ENCODE data around the gene HLA-DPA1. TPM values are rescaled to one million over a fixed set of nuclear protein-coding genes. Genes with fewer than 3 reads are reported as not detected.

HLA-DPA1 gene
- total and polyA plus RNA-seq, 2 experiments from 2014 or later, result 2.5 to 4.2 TPM

DNA sequence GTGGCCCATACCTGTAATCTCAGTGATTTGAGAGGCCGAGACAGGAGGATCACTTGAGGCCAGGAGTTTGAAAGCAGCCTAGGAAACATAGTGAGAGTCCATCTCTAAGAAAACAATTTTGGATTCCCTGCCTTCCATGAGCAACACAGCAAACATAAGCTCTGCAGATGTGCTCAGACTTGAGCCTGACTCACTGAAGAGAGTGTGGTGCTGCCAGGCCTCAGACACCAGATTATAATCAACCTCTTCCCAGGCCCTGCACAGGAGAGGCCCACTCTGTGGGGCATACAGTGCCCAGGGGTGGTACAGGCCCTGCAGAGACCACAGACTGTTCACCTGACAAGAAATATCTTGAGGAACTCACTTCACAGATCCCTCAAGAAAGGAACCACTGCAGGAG lies 22.2 kb upstream of the HLA-DPA1 start:
- in situ Hi-C loops (cut with MboI), result no loop called here
- no peaks in the 10 kb centered on the region for H4K20me1 ChIP-seq (ENCODE audit: insufficient read depth)
- no peaks in the 10 kb centered on the region for H3K4me1 ChIP-seq (ENCODE audit: insufficient read depth)
- no peaks in the 10 kb centered on the region for H3K9me2 ChIP-seq (ENCODE audit: insufficient read depth)
- H3K79me2 ChIP-seq (ENCODE audit: insufficient read depth), result no peaks in the 10 kb centered on the region
- peaks cover 6% of the 10 kb centered on the region for H3K27me3 ChIP-seq (replicated peaks; ENCODE audit: insufficient read depth)
- H3K36me3 ChIP-seq (ENCODE audit: low read depth), result no peaks in the 10 kb centered on the region
- H3K27ac ChIP-seq, result no peak overlapping the region
- H3K9me3 ChIP-seq (ENCODE audit: low read depth), result no peaks in the 10 kb centered on the region
- TF ChIP-seq EZH2phosphoT487 (IDR thresholded peaks at IDR 0.05; ENCODE audit: insufficient read depth, low read depth) (no peak), EZH2 (IDR thresholded peaks at IDR 0.05; ENCODE audit: insufficient read depth, poor library complexity, severe bottlenecking) (no peak)
- no peak overlapping the region for H3K4me3 ChIP-seq
- no peaks in the 10 kb centered on the region for H3F3A ChIP-seq (ENCODE audit: insufficient read depth)
- no peak overlapping the region for H3K4me2 ChIP-seq (ENCODE audit: unreplicated experiment)
- 31 to 34% methylated on average over 1 of the region's 1 CpG for WGBS, 2 experiments (ENCODE audit: low coverage in 1 of 2, low lambda C conversion rate in 2 of 2, missing lambda C conversion rate in 2 of 2)
- DNase-seq, result peak; percentile 71
- no peak overlapping the region for H3K9ac ChIP-seq
- H2AFZ ChIP-seq, result no peak overlapping the region

- Histone ChIP-seq H3K9ac (no peak overlapping the region), H3F3A (ENCODE audit: insufficient read depth) (no peaks in the 10 kb centered on the region), H3K4me2 (ENCODE audit: unreplicated experiment) (no peak overlapping the region), H3K27me3 (replicated peaks; ENCODE audit: insufficient read depth) (peaks cover 6% of the 10 kb centered on the region), H3K9me2 (ENCODE audit: insufficient read depth) (no peaks in the 10 kb centered on the region), H3K9me3 (ENCODE audit: low read depth) (no peaks in the 10 kb centered on the region), H3K4me3 (no peak overlapping the region), H4K20me1 (ENCODE audit: insufficient read depth) (no peaks in the 10 kb centered on the region), H3K4me1 (ENCODE audit: insufficient read depth) (no peaks in the 10 kb centered on the region), H3K36me3 (ENCODE audit: low read depth) (no peaks in the 10 kb centered on the region), H2AFZ (no peak overlapping the region), H3K27ac (no peak overlapping the region), H3K79me2 (ENCODE audit: insufficient read depth) (no peaks in the 10 kb centered on the region)
- no peak for TF ChIP-seq EZH2 (IDR thresholded peaks at IDR 0.05; ENCODE audit: insufficient read depth, poor library complexity, severe bottlenecking)
- no peak for TF ChIP-seq EZH2phosphoT487 (IDR thresholded peaks at IDR 0.05; ENCODE audit: insufficient read depth, low read depth)
- in situ Hi-C loops (cut with MboI), result no loop called here
- 68 to 77% methylated on average over 3 of the region's 3 CpGs for WGBS, 2 experiments (ENCODE audit: low coverage in 1 of 2, low lambda C conversion rate in 2 of 2, missing lambda C conversion rate in 2 of 2)
- no peak for DNase-seq
These were observed 20.4 kb upstream of the HLA-DPA1 start for GRCh38 chr6:33093855-33094254.

DNA sequence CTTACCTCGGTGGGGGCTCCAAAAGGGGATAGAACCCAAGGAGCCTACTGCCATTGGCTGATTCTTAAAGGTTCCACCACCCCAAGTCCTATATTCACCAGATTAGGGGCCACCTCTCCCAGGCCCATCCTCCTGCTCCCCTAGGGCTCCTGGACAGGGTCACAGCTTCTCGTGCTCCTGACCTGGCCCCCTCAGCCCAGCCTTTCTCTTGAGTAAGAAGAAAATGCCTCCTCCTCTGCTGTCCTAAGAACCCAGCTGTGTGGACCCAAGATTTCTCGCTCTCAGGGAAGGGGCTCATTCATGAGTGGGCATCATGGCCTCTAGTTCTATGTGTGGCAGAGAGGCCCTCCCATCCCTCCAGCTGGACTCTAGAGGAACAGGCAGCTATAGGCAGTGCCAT lies 18.9 kb upstream of the HLA-DPA1 start:
- H3K36me3 ChIP-seq (ENCODE audit: low read depth), result no peaks in the 10 kb centered on the region
- H3K9me3 ChIP-seq (ENCODE audit: low read depth), result no peaks in the 10 kb centered on the region
- no peaks in the 10 kb centered on the region for H4K20me1 ChIP-seq (ENCODE audit: insufficient read depth)
- H3K9me2 ChIP-seq (ENCODE audit: insufficient read depth), result no peaks in the 10 kb centered on the region
- in situ Hi-C loops (cut with MboI), result no loop called here
- H3K4me3 ChIP-seq, result no peak overlapping the region
- peaks cover 6% of the 10 kb centered on the region for H3K27me3 ChIP-seq (replicated peaks; ENCODE audit: insufficient read depth)
- no peak for DNase-seq
- H3K9ac ChIP-seq, result no peak overlapping the region
- no peak overlapping the region for H3K27ac ChIP-seq
- TF ChIP-seq EZH2phosphoT487 (IDR thresholded peaks at IDR 0.05; ENCODE audit: insufficient read depth, low read depth), result no peak
- no peak for TF ChIP-seq EZH2 (IDR thresholded peaks at IDR 0.05; ENCODE audit: insufficient read depth, poor library complexity, severe bottlenecking)
- 74 to 87% methylated on average over 3 of the region's 3 CpGs for WGBS, 2 experiments (ENCODE audit: low coverage in 1 of 2, low lambda C conversion rate in 2 of 2, missing lambda C conversion rate in 2 of 2)
- no peaks in the 10 kb centered on the region for H3K4me1 ChIP-seq (ENCODE audit: insufficient read depth)
- no peaks in the 10 kb centered on the region for H3F3A ChIP-seq (ENCODE audit: insufficient read depth)
- no peak overlapping the region for H3K4me2 ChIP-seq (ENCODE audit: unreplicated experiment)
- H2AFZ ChIP-seq, result no peak overlapping the region
- no peaks in the 10 kb centered on the region for H3K79me2 ChIP-seq (ENCODE audit: insufficient read depth)

DNA sequence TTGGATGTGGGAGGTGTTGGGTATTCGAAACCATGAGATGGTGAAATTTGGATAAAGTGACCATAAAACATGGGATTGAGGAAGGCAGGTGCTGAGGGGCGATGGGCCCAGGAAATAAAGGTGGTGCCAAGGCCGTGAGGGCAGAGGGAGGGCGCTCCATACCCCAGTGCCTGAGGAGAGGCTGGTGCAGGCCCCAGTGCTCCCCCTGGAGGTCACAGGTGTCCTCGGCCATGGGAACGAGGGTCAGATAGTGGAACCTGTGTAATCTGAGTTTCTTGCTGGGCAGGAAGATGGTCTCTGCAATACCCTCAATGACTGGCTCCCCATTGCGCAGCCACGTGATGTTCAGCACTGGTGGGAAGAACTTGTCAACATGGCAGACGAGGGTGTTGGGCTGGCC lies 18.5 kb upstream of the HLA-DPA1 start:
- no peaks in the 10 kb centered on the region for H4K20me1 ChIP-seq (ENCODE audit: insufficient read depth)
- H3K9me2 ChIP-seq (ENCODE audit: insufficient read depth), result no peaks in the 10 kb centered on the region
- H2AFZ ChIP-seq, result no peak overlapping the region
- no peak for TF ChIP-seq EZH2phosphoT487 (IDR thresholded peaks at IDR 0.05; ENCODE audit: insufficient read depth, low read depth)
- no peak for TF ChIP-seq EZH2 (IDR thresholded peaks at IDR 0.05; ENCODE audit: insufficient read depth, poor library complexity, severe bottlenecking)
- peaks cover 6% of the 10 kb centered on the region for H3K27me3 ChIP-seq (replicated peaks; ENCODE audit: insufficient read depth)
- H3K9me3 ChIP-seq (ENCODE audit: low read depth), result no peaks in the 10 kb centered on the region
- H3K4me2 ChIP-seq (ENCODE audit: unreplicated experiment), result no peak overlapping the region
- no peaks in the 10 kb centered on the region for H3K36me3 ChIP-seq (ENCODE audit: low read depth)
- no peaks in the 10 kb centered on the region for H3F3A ChIP-seq (ENCODE audit: insufficient read depth)
- H3K4me1 ChIP-seq (ENCODE audit: insufficient read depth), result no peaks in the 10 kb centered on the region
- H3K9ac ChIP-seq, result no peak overlapping the region
- H3K27ac ChIP-seq, result no peak overlapping the region
- H3K79me2 ChIP-seq (ENCODE audit: insufficient read depth), result no peaks in the 10 kb centered on the region
- H3K4me3 ChIP-seq, result no peak overlapping the region
- WGBS, 2 experiments (ENCODE audit: low coverage in 1 of 2, low lambda C conversion rate in 2 of 2, missing lambda C conversion rate in 2 of 2), result 25 to 30% methylated on average over 9 of the region's 9 CpGs
- peak; percentile 31 for DNase-seq
- in situ Hi-C loops (cut with MboI), result no loop called here
